ENCODE data around the gene RIPOR1. TPM values are rescaled to one million over a fixed set of nuclear protein-coding genes. Genes with fewer than 3 reads are reported as not detected.

RIPOR1 gene
- total RNA-seq, 2 donors from 2014 or later, result 98.0 to 101 TPM

GRCh38 chr16:67555795-67556212 lies 27.2 kb downstream of the RIPOR1 start:
- no peak for ATAC-seq (ENCODE audit: insufficient number of reproducible peaks, low FRiP score, low read depth)
- no peaks in the 10 kb centered on the region for H3K27me3 ChIP-seq (replicated peaks; ENCODE audit: insufficient read depth)
- no peaks in the 10 kb centered on the region for H3K9me3 ChIP-seq
- H3K4me3 ChIP-seq, result no peak overlapping the region
- TF ChIP-seq CTCF (IDR thresholded peaks at IDR 0.05), result no peak
- no peak overlapping the region for H3K27ac ChIP-seq
- DNase-seq (ENCODE audit: low spot score), result no peak
- peaks cover 0 to under 1% of the 10 kb centered on the region in 2 donors for H3K4me1 ChIP-seq (ENCODE audit: control insufficient read depth in 1 of 2, low read depth in 2 of 2)
- no peaks in the 10 kb centered on the region for H3K36me3 ChIP-seq

- H3K4me3 ChIP-seq, result no peak overlapping the region
- H3K27me3 ChIP-seq (replicated peaks; ENCODE audit: insufficient read depth), result no peaks in the 10 kb centered on the region
- no peaks in the 10 kb centered on the region for H3K36me3 ChIP-seq
- no peak for ATAC-seq (ENCODE audit: insufficient number of reproducible peaks, low FRiP score, low read depth)
- no peak for TF ChIP-seq CTCF (IDR thresholded peaks at IDR 0.05)
- no peak for DNase-seq (ENCODE audit: low spot score)
- no peak overlapping the region for H3K27ac ChIP-seq
- H3K4me1 ChIP-seq (ENCODE audit: control insufficient read depth in 1 of 2, low read depth in 2 of 2), result peaks cover 3 to 10% of the 10 kb centered on the region in 2 donors
- H3K9me3 ChIP-seq, result no peaks in the 10 kb centered on the region
Observed at GRCh38 chr16:67558859-67559258, 30.2 kb downstream of the RIPOR1 start.

GRCh38 chr16:67560827-67561342 lies 32.3 kb downstream of the RIPOR1 start:
- ATAC-seq (ENCODE audit: insufficient number of reproducible peaks, low FRiP score, low read depth), result no peak
- Histone ChIP-seq H3K9me3 (no peaks in the 10 kb centered on the region), H3K27me3 (replicated peaks; ENCODE audit: insufficient read depth) (no peaks in the 10 kb centered on the region), H3K27ac (peak overlapping the region; percentile 89 to 99), H3K4me1 (ENCODE audit: control insufficient read depth in 1 of 2, low read depth in 2 of 2) (peaks cover 15 to 22% of the 10 kb centered on the region in 2 donors), H3K36me3 (no peaks in the 10 kb centered on the region), H3K4me3 (no peak overlapping the region)
- no peak for TF ChIP-seq CTCF (IDR thresholded peaks at IDR 0.05)
- no peak for DNase-seq (ENCODE audit: low spot score)

- no peak for TF ChIP-seq CTCF (IDR thresholded peaks at IDR 0.05)
- Histone ChIP-seq H3K27me3 (replicated peaks; ENCODE audit: insufficient read depth) (no peaks in the 10 kb centered on the region), H3K36me3 (no peaks in the 10 kb centered on the region), H3K4me3 (peak overlapping the region; percentile 82), H3K9me3 (no peaks in the 10 kb centered on the region), H3K27ac (peak overlapping the region; percentile 89 to 99), H3K4me1 (ENCODE audit: control insufficient read depth in 1 of 2, low read depth in 2 of 2) (peaks cover 15 to 22% of the 10 kb centered on the region in 2 donors)
- DNase-seq (ENCODE audit: low spot score) (no peak), ATAC-seq (ENCODE audit: insufficient number of reproducible peaks, low FRiP score, low read depth) (no peak)
Observed at GRCh38 chr16:67561501-67561823, 32.8 kb downstream of the RIPOR1 start.

GRCh38 chr16:67561824-67562525 lies 33.3 kb downstream of the RIPOR1 start:
- Histone ChIP-seq H3K4me1 (ENCODE audit: control insufficient read depth in 1 of 2, low read depth in 2 of 2) (peaks cover 15 to 22% of the 10 kb centered on the region in 2 donors), H3K4me3 (peak overlapping the region; percentile 82), H3K27ac (peak overlapping the region; percentile 89 to 99), H3K27me3 (replicated peaks; ENCODE audit: insufficient read depth) (no peaks in the 10 kb centered on the region), H3K36me3 (no peaks in the 10 kb centered on the region), H3K9me3 (no peaks in the 10 kb centered on the region)
- ATAC-seq (ENCODE audit: insufficient number of reproducible peaks, low FRiP score, low read depth) (peak; percentile 74), DNase-seq (ENCODE audit: low spot score) (peak; percentile 87)
- no peak for TF ChIP-seq CTCF (IDR thresholded peaks at IDR 0.05)
